H9 (cell line): ENCODE results near the gene TIMM10. TPM values are rescaled to one million over a fixed set of nuclear protein-coding genes. Genes with fewer than 3 reads are reported as not detected.

Source experiments
- DNase-seq: peaks from one replicate; pipeline ENCODE4 v3.0.0-alpha.2; 2017
- H2AFZ ChIP-seq: one replicate; pipeline ENCODE4 v1.6.1; 2013; ENCODE audit warnings: mild to moderate bottlenecking, low read length, control low read depth, moderate library complexity
- H2AK5ac ChIP-seq: 2 replicates; pipeline ENCODE4 v1.6.1; 2013; ENCODE audit warnings: low read length, control low read depth, mixed read lengths; ENCODE audit not compliant: insufficient read length
- H2BK120ac ChIP-seq: one replicate; pipeline ENCODE4 v1.6.1; 2013; ENCODE audit warnings: low read depth, mild to moderate bottlenecking, low read length, control low read depth, inconsistent platforms; ENCODE audit not compliant: poor library complexity, severe bottlenecking
- H2BK12ac ChIP-seq: 2 replicates; pipeline ENCODE4 v1.6.1; 2013; ENCODE audit warnings: low read length, control low read depth, mixed read lengths, low read depth; ENCODE audit not compliant: insufficient read length
- H2BK15ac ChIP-seq: 2 replicates; pipeline ENCODE4 v1.6.1; 2013; ENCODE audit warnings: low read depth, low read length, control low read depth
- H2BK20ac ChIP-seq: one replicate; pipeline ENCODE4 v1.6.1; 2013; ENCODE audit warnings: low read depth, mild to moderate bottlenecking, low read length, control low read depth, inconsistent platforms; ENCODE audit not compliant: poor library complexity, severe bottlenecking
- H2BK5ac ChIP-seq: 2 replicates; pipeline ENCODE4 v1.6.1; 2013; ENCODE audit warnings: low read length, control low read depth, mixed read lengths; ENCODE audit not compliant: insufficient read length
- H3K14ac ChIP-seq: 2 replicates; pipeline ENCODE4 v1.6.1; 2013; ENCODE audit warnings: low read length, control low read depth; ENCODE audit not compliant: insufficient read depth
- H3K18ac ChIP-seq: 2 replicates; pipeline ENCODE4 v1.6.1; 2013; ENCODE audit warnings: low read depth, mild to moderate bottlenecking, mixed read lengths, low read length, control low read depth; ENCODE audit not compliant: insufficient read length
- H3K23ac ChIP-seq: 2 replicates; pipeline ENCODE4 v1.6.1; 2013; ENCODE audit warnings: low read length, control low read depth, mixed read lengths, low read depth; ENCODE audit not compliant: insufficient read length
- H3K23me2 ChIP-seq: 2 replicates; pipeline ENCODE4 v1.6.1; 2013; ENCODE audit warnings: low read depth, mild to moderate bottlenecking, mixed read lengths, low read length, control low read depth; ENCODE audit not compliant: insufficient read length, poor library complexity, severe bottlenecking
- H3K27ac ChIP-seq: 2 replicates; pipeline ENCODE4 v1.5.1; 2013; ENCODE audit warnings: low read length, control low read depth, mixed read lengths, low read depth; ENCODE audit not compliant: insufficient read length
- H3K27me3 ChIP-seq: 2 replicates; pipeline ENCODE4 v1.6.1; 2013; ENCODE audit warnings: low read length, control low read depth, inconsistent platforms; ENCODE audit not compliant: insufficient read depth
- H3K4ac ChIP-seq: 2 replicates; pipeline ENCODE4 v1.6.1; 2013; ENCODE audit warnings: low read depth, mild to moderate bottlenecking, control low read depth, inconsistent platforms, low read length, moderate library complexity
- H3K4me1 ChIP-seq: 2 replicates; pipeline ENCODE4 v1.6.1; 2013; ENCODE audit warnings: low read length, control low read depth, inconsistent platforms; ENCODE audit not compliant: insufficient read depth
- H3K4me2 ChIP-seq: 2 replicates; pipeline ENCODE4 v1.6.1; 2013; ENCODE audit warnings: low read length, control low read depth, mixed read lengths; ENCODE audit not compliant: insufficient read length, insufficient read depth
- H3K56ac ChIP-seq: 2 replicates; pipeline ENCODE4 v1.6.1; 2013; ENCODE audit warnings: low read depth, mild to moderate bottlenecking, mixed read lengths, low read length, control low read depth; ENCODE audit not compliant: insufficient read length
- H3K79me1 ChIP-seq: 2 replicates; pipeline ENCODE4 v1.6.1; 2013; ENCODE audit warnings: low read depth, mild to moderate bottlenecking, moderate library complexity, low read length, control low read depth, inconsistent platforms; ENCODE audit not compliant: insufficient read depth, poor library complexity, severe bottlenecking
- H3K79me2 ChIP-seq: 2 replicates; pipeline ENCODE4 v1.6.1; 2013; ENCODE audit warnings: low read length, control low read depth, inconsistent platforms; ENCODE audit not compliant: insufficient read depth
- H3K9ac ChIP-seq: 2 replicates; pipeline ENCODE4 v1.6.1; 2013; ENCODE audit warnings: low read length, control low read depth, mixed read lengths; ENCODE audit not compliant: insufficient read length; ENCODE audit errors: extremely low read depth
- H3K9me3 ChIP-seq: one replicate; pipeline ENCODE4 v1.6.1; 2013; ENCODE audit warnings: low read depth, low read length, inconsistent platforms; ENCODE audit not compliant: control insufficient read depth
- H3T11ph ChIP-seq: one replicate; pipeline ENCODE4 v1.6.1; 2013; ENCODE audit warnings: mild to moderate bottlenecking, low read length, control low read depth, inconsistent platforms
- H4K20me1 ChIP-seq: one replicate; pipeline ENCODE4 v1.6.1; 2013; ENCODE audit not compliant: control insufficient read depth, insufficient read length, insufficient read depth
- H4K5ac ChIP-seq: 2 replicates; pipeline ENCODE4 v1.6.1; 2013; ENCODE audit warnings: low read depth, mild to moderate bottlenecking, mixed read lengths, low read length, control low read depth; ENCODE audit not compliant: insufficient read length
- H4K8ac ChIP-seq: replicated peaks from 2 replicates; pipeline ENCODE4 v1.6.1; 2013; ENCODE audit warnings: low read length, control low read depth, mixed read lengths, low read depth; ENCODE audit not compliant: insufficient read length
- H4K91ac ChIP-seq: 2 replicates; pipeline ENCODE4 v1.6.1; 2013; ENCODE audit warnings: low read depth, mild to moderate bottlenecking, moderate library complexity, mixed read lengths, low read length, control low read depth; ENCODE audit not compliant: insufficient read length
- H3K27ac Mint-ChIP-seq, 3 experiments: 2 replicates in 2 of 3; 3 replicates in 1 of 3; pipeline ENCODE4 v1.8.0; 2020 to 2021; ENCODE audit warnings: mixed read lengths in 3 of 3, mild to moderate bottlenecking in 1 of 3, moderate library complexity in 1 of 3
- H3K27me3 Mint-ChIP-seq: 2 replicates; pipeline ENCODE4 v1.8.0; 2021; ENCODE audit warnings: low read depth, mild to moderate bottlenecking, moderate library complexity, mixed read lengths
- H3K36me3 Mint-ChIP-seq, 3 experiments: 2 replicates in 2 of 3; 3 replicates in 1 of 3; pipeline ENCODE4 v1.8.0; 2020 to 2021; ENCODE audit warnings: low read depth in 3 of 3, mixed read lengths in 3 of 3; ENCODE audit not compliant: insufficient read depth in 1 of 3
- H3K4me1 Mint-ChIP-seq, 2 experiments: 2 replicates each; pipeline ENCODE4 v1.8.0; 2020; ENCODE audit warnings: mixed read lengths in 2 of 2
- H3K4me3 Mint-ChIP-seq, 2 experiments: 2 replicates in 1 of 2; 3 replicates in 1 of 2; pipeline ENCODE4 v1.8.0; 2020 to 2021; ENCODE audit warnings: mild to moderate bottlenecking in 2 of 2, mixed read lengths in 2 of 2, moderate library complexity in 1 of 2
- H3K9me3 Mint-ChIP-seq, 2 experiments: 2 replicates in 1 of 2; 3 replicates in 1 of 2; pipeline ENCODE4 v1.8.0; 2020; ENCODE audit warnings: mild to moderate bottlenecking in 2 of 2, mixed read lengths in 2 of 2, moderate library complexity in 1 of 2
- WGBS: extraction: QIAGEN DNeasy Blood & Tissue Kit; methylation state at CpG from one replicate; pipeline ENCODE4 v1.1.7; 2013; ENCODE audit warnings: missing lambda C conversion rate, low lambda C conversion rate, mixed read lengths; ENCODE audit not compliant: insufficient read length; ENCODE audit errors: extremely low coverage; 5-methylcytosine and 5-hydroxymethylcytosine counted together
- total RNA-seq: library from RNA; stranded (reverse); gene quantifications from 2 replicates; pipeline ENCODE4 v1.2.1, GENCODE V29; 2021
- TF ChIP-seq, protein P1 (sequence below): fragments of 200-600 bp; sonication (generic); conservative IDR thresholded peaks from 3 replicates; pipeline ENCODE4 v1.8.0; 2021; ENCODE audit warnings: antibody characterized with exemption, mild to moderate bottlenecking

TIMM10 gene
- total RNA-seq, 1 experiment from 2014 or later = 130 TPM

- Histone ChIP-seq H2BK12ac (no peak overlapping the region), H2AFZ (no peak overlapping the region), H3K79me1 (no peaks in the 10 kb centered on the region), H3K56ac (no peak overlapping the region), H3K9me3 (no peaks in the 10 kb centered on the region), H3K79me2 (no peaks in the 10 kb centered on the region), H4K5ac (no peak overlapping the region), H3K18ac (no peak overlapping the region), H3K23ac (no peak overlapping the region), H2BK20ac (no peak overlapping the region), H4K20me1 (no peaks in the 10 kb centered on the region), H3K23me2 (peaks cover 21% of the 10 kb centered on the region), H3K27ac (no peak overlapping the region), H3T11ph (no peak overlapping the region), H2BK5ac (no peak overlapping the region), H3K4me2 (no peak overlapping the region), H3K27me3 (peaks cover 4% of the 10 kb centered on the region; the same call in 1 of the 2 replicates), H2AK5ac (no peak overlapping the region), H3K9ac (no peak overlapping the region), H4K91ac (no peak overlapping the region), H3K4me1 (0 out of 2 replicates have a peak, but pooled peaks cover under 1% of the 10 kb centered on the region), H4K8ac (no peak overlapping the region), H3K14ac (no peak overlapping the region), H2BK120ac (no peak overlapping the region), H3K4ac (no peak overlapping the region), H2BK15ac (no peak overlapping the region)
- no CpG with 5 or more reads among the region's 9 CpGs for WGBS
- Mint-ChIP-seq H3K27ac (peak overlapping the region in 1 of 3 experiments; percentile 8; a peak in 1 of 7 replicates), H3K36me3 (peaks cover 2 to 10% (median 4%) of the 10 kb centered on the region in 3 experiments; a peak in 6 of 7 replicates), H3K9me3 (no peaks in the 10 kb centered on the region; a peak in 2 of 5 replicates), H3K4me1 (peaks cover 22 to 55% of the 10 kb centered on the region in 2 experiments), H3K27me3 (peaks cover 87% of the 10 kb centered on the region), H3K4me3 (peak overlapping the region in 1 of 2 experiments; percentile 47; a peak in 1 of 5 replicates)
- peak; percentile 87 for DNase-seq
- TF ChIP-seq, protein P1, sequence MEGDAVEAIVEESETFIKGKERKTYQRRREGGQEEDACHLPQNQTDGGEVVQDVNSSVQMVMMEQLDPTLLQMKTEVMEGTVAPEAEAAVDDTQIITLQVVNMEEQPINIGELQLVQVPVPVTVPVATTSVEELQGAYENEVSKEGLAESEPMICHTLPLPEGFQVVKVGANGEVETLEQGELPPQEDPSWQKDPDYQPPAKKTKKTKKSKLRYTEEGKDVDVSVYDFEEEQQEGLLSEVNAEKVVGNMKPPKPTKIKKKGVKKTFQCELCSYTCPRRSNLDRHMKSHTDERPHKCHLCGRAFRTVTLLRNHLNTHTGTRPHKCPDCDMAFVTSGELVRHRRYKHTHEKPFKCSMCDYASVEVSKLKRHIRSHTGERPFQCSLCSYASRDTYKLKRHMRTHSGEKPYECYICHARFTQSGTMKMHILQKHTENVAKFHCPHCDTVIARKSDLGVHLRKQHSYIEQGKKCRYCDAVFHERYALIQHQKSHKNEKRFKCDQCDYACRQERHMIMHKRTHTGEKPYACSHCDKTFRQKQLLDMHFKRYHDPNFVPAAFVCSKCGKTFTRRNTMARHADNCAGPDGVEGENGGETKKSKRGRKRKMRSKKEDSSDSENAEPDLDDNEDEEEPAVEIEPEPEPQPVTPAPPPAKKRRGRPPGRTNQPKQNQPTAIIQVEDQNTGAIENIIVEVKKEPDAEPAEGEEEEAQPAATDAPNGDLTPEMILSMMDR = peak; percentile 83
Measured at GRCh38 chr11:57480409-57481137, 50.0 kb downstream of the TIMM10 start.
